Measurements from ENCODE around the gene SNRNP35.
"Not testable (repeated sequence)": the region's sequence is repeated elsewhere in the genome, so short reads cannot be mapped to it uniquely, and the experiment has no call there.

- not testable (repeated sequence) for TF ChIP-seq CTCF (IDR thresholded peaks at IDR 0.05; ENCODE audit: insufficient read depth, low read depth, low read length); EZH2 (IDR thresholded peaks at IDR 0.05; ENCODE audit: insufficient read depth, low read length)
Observed at GRCh38 chr12:123452276-123452550, 5.7 kb upstream of the SNRNP35 start.

Measured in astrocyte (in vitro differentiated cells and primary cell).